ENCODE data around the gene PTH1R. TPM values are rescaled to one million over a fixed set of nuclear protein-coding genes. Genes with fewer than 3 reads are reported as not detected.

Gene PTH1R
- total RNA-seq, 1 experiment from 2014 or later = 1.0 TPM

GRCh38 chr3:46950177-46950576 is 72.7 kb downstream of the PTH1R start:
- Histone ChIP-seq H4K20me1 (ENCODE audit: control insufficient read depth, insufficient read depth, insufficient read length) (peaks cover 2% of the 10 kb centered on the region), H4K5ac (ENCODE audit: insufficient read length, low read depth, low read length) (no peak overlapping the region), H3K4me1 (ENCODE audit: insufficient read depth, low read length) (peaks cover 9% of the 10 kb centered on the region; the same call in 1 of the 2 replicates), H3K9ac (ENCODE audit: extremely low read depth, insufficient read length, low read length) (no peak overlapping the region), H3K56ac (ENCODE audit: insufficient read length, low read depth, low read length) (no peak overlapping the region), H3K23me2 (ENCODE audit: insufficient read length, low read depth, low read length, poor library complexity, severe bottlenecking) (no peaks in the 10 kb centered on the region), H3K9me3 (ENCODE audit: control insufficient read depth, low read depth, low read length) (no peaks in the 10 kb centered on the region), H2BK5ac (ENCODE audit: insufficient read length, low read length) (no peak overlapping the region), H3K79me2 (ENCODE audit: insufficient read depth, low read length) (peaks cover 39% of the 10 kb centered on the region; the same call in 1 of the 2 replicates), H2AK5ac (ENCODE audit: insufficient read length, low read length) (no peak overlapping the region), H3K27ac (ENCODE audit: insufficient read length, low read depth, low read length) (no peak overlapping the region), H4K8ac (replicated peaks; ENCODE audit: insufficient read length, low read depth, low read length) (no peak overlapping the region), H3K27me3 (ENCODE audit: insufficient read depth, low read length) (no peaks in the 10 kb centered on the region), H2BK20ac (ENCODE audit: low read depth, low read length, poor library complexity, severe bottlenecking) (no peak overlapping the region), H3K14ac (ENCODE audit: insufficient read depth, low read length) (no peak overlapping the region), H2BK120ac (ENCODE audit: low read depth, low read length, poor library complexity, severe bottlenecking) (no peak overlapping the region), H3K18ac (ENCODE audit: insufficient read length, low read depth, low read length) (no peak overlapping the region), H2BK12ac (ENCODE audit: insufficient read length, low read depth, low read length) (no peak overlapping the region), H2AFZ (ENCODE audit: low read length) (no peak overlapping the region), H4K91ac (ENCODE audit: insufficient read length, low read depth, low read length) (no peak overlapping the region), H3T11ph (ENCODE audit: low read length) (no peak overlapping the region), H3K23ac (ENCODE audit: insufficient read length, low read depth, low read length) (no peak overlapping the region), H3K79me1 (ENCODE audit: insufficient read depth, low read depth, low read length, poor library complexity, severe bottlenecking) (peaks cover 18% of the 10 kb centered on the region), H3K4me2 (ENCODE audit: insufficient read depth, insufficient read length, low read length) (no peak overlapping the region), H3K4ac (ENCODE audit: low read depth, low read length) (no peak overlapping the region), H2BK15ac (ENCODE audit: low read depth, low read length) (no peak overlapping the region)
- WGBS (ENCODE audit: extremely low coverage, insufficient read length, low lambda C conversion rate) = no CpG with 5 or more reads among the region's 2 CpGs
- H3K9me3 Mint-ChIP-seq = no peaks in the 10 kb centered on the region; a peak in 1 of 5 replicates
- no peaks in the 10 kb centered on the region for H3K27me3 Mint-ChIP-seq (ENCODE audit: low read depth)
- peaks cover 6 to 23% (median 17%) of the 10 kb centered on the region in 3 experiments for H3K36me3 Mint-ChIP-seq (ENCODE audit: insufficient read depth in 1 of 3, low read depth in 3 of 3)
- peak overlapping the region in 1 of 3 experiments; percentile 7; a peak in 1 of 7 replicates for H3K27ac Mint-ChIP-seq
- H3K4me1 Mint-ChIP-seq = peaks cover 48 to 68% of the 10 kb centered on the region in 2 experiments
- no peak overlapping the region for H3K4me3 Mint-ChIP-seq
- DNase-seq = no peak
- no peak for TF ChIP-seq CTCF (conservative IDR thresholded peaks at IDR 0.05)

All from H9 (cell line).